SH-SY5Y (cell line): ENCODE data around the gene RDH12.

Experiments used
- GATA2 ChIP-seq: IDR thresholded peaks from 2 replicates; pipeline ENCODE4 v1.6.1; 2011; ENCODE audit warnings: mild to moderate bottlenecking, low read depth, low read length
- GATA3 ChIP-seq: IDR thresholded peaks from 2 replicates; pipeline ENCODE4 v1.6.1; 2011; ENCODE audit warnings: low read depth, mild to moderate bottlenecking, low read length, moderate library complexity

Gene RDH12

DNA sequence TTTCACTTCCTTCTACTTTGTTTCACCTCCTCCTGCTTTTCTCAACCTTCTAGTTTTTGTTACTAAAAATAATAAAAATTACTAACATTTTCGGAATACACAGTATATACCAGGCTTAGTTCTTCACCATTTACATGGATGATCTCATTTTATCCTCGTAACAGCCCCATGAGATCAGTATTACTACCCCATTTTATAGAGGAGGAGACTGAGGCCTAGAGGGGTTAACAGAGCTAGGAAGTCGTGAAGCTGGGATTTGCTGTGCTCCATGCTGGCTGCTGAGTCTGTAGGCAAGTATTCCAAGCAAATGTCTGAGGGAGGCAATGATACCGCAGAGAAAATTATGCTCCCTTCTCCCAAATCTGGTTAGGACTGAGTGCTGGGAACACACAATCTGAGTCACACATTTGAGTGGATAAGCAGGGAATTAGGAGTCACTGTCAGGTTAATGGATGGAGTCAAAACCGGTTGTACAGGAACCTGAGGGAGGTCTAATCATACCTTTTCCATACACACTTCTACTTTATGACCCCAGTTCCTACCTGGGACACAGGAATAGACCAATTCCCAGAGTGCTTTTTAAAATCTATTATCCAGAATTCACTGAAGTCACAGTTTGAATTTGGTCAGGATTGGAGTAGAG, 63.6 kb downstream of the RDH12 start:
- TF ChIP-seq GATA2 (no peak), GATA3 (no peak)

DNA sequence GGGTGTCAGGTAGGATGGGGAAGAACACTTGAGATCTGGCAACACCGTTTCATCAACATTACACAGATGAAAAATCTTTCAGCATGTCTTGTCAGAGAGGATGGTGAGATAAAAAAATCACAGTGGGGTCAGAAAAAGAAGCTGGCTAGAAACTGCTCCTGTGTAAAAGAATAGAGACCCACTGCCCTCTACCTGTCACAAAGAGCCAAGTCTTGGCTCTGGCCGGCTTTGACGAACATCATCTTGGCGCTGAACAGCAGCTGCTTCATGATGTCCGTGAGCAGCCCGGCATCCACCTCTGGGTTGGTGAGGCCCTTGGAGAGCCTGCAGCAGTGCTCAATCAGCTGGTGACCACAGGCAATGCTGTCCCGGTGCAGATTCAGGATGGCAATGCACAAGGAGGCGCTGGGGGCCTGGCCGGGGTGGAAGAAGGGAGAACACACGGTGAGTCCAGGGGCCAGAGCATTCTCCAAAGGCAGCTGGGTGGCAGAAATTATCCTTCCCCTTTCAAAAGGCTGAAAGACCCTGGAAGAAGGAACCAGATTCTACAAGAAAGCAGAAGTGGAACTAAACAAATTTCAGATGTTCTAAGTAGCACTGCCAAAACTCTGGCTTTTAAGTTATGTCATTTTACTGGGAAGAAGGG, 64.5 kb downstream of the RDH12 start:
- TF ChIP-seq GATA3 (no peak), GATA2 (no peak)

DNA sequence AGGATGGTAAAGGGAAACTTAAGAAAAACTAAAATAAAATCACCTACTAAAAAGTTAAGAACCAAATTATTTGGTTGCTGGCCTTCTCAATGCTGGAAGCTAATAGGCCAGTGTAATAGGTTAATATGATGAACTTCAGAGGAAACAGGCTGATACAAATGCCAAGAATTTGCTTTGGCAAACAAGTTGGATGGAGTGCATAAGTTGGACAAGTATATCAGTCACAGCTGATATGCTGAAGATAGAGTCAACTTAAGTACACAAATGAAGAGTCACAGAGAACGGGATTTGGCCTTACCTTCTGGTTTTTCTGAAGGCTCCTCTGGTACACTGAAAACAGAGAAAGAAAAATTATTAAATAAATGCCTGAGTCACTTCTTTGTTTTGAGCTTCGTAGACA, 66.5 kb downstream of the RDH12 start:
- TF ChIP-seq GATA2 (no peak), GATA3 (no peak)

DNA sequence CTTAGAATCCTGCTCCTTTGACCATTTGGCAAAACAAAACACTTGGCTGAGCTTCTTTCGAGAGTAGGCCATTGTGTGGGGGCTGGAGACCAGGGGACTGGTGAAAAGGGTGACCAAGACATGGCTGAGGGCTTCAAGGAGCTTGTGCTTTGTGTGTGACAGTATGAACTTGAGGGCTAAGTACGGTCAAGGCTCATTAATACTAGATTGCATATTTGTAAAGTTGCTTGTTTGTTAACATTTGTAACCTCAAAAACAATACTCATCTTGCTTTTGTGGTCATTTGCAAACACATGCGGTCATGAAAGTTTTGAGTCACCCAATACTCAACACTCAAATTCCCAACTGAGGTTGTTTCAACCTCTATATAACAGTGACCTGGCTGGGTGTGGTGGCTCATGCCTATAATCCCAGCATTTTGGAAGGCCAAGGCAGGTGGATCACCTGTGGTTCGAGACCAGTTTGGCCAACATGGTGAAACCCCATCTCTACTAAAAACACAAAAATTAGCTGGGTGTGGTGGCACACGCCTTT, 72.2 kb downstream of the RDH12 start:
- no peak for TF ChIP-seq GATA2
- TF ChIP-seq GATA3 = no peak

DNA sequence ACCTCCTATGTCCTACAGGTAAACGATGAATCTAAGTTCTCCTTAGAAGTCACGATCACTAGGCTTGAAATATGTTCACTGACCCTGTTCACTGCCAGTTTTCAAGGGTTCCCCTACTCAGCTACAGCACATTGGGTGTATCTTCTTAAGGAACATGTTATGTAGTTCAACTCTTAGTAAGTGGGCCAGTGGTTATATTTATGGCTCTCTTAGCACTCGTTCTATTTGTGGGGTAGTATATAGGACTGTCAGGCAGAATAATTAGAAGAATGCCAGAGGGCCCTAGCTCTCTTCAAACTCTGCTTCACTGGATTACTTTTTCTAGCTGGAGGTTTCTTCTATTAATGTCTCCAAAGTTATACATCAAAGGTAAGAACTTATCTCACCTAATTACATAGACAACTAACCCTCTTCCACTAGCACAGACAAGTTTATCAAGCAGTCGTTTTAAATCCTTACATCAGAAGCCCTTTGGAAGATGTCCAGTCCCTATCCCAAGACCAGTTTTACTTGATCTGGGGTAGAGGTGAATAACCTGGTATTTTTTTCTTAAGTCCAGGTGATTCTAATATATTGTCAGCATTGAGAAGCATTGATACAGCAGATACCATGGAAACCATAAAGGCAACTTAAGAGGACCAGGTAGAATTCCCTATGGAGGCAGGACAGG, 75.1 kb downstream of the RDH12 start:
- TF ChIP-seq GATA2 = no peak
- no peak for TF ChIP-seq GATA3

DNA sequence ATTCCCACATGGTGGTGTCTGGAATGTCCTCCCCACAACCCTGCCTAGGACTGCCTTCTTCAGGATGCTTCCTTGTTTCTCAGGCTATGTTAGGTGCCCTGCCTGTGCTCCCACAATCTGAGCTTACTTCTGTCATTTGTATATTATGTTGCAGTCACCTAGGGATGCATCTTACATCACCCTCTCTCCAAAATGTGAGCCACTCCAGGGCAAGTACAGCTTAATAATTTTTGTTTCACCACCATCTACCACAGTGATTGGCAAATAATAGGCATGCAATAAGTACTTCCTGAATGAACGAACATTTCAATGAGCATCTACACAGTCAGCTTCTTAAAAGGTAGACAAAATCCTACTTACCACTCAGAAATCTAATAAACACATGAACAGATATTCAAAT, 77.1 kb downstream of the RDH12 start:
- TF ChIP-seq GATA2 = no peak
- TF ChIP-seq GATA3 = no peak

DNA sequence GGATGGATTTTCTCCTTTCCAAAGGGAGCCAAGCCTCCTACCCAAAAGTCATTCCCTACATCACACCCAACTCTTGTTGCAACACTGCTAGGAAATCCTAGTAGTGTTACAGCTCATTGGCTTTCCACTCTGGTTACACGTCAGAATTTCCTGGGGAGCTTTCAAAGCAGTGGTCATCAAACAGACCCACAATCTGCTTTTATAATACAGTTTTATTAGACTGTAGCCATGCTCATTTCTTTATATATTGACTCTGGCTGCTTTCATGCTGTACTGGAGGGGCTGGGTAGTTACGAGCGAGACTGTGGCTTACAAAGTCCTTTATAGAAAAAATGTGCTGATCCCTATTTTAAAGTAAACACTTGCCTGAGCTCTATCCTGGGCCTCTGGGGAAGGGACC, 80.4 kb downstream of the RDH12 start:
- TF ChIP-seq GATA2 = no peak
- TF ChIP-seq GATA3 = no peak
